Stimulated activated CD4-positive, alpha-beta T cell treated with anti-CD3 and anti-CD28 coated beads, Interleukin-12 subunit alpha, Interleukin-12 subunit beta, amount 100 ng/mL, for 24 hours (primary cell): Measurements from ENCODE around the gene ARPC1B.
"Not testable (repeated sequence)": the region's sequence is repeated elsewhere in the genome, so short reads cannot be mapped to it uniquely, and the experiment has no call there.

Experiments used
- DNase-seq, 2 experiments: peaks; one replicate each; pipeline ENCODE4 v3.0.0-alpha.2; 2020; ENCODE audit warnings: low read depth in 2 of 2

ARPC1B gene

DNA sequence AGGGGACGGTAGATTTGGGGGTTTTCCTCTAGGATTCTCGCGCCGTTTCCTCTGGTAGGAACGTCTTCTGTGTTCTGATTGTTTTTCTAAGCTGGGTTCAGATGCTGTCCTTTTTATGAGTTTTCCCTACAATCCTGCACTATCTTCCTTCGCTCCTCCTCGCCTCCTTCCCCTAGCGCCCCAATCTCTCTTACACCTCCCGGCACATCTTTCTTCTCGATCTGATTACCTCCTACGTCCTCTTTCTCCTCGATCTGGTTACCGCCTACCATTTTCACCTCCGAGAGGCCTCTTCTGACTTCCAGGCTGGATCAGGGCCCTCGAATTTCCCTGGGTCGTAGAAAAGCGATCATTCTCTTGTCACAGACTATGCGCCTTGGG, 34.7 kb downstream of the ARPC1B start:
- DNase-seq, result no peak

DNA sequence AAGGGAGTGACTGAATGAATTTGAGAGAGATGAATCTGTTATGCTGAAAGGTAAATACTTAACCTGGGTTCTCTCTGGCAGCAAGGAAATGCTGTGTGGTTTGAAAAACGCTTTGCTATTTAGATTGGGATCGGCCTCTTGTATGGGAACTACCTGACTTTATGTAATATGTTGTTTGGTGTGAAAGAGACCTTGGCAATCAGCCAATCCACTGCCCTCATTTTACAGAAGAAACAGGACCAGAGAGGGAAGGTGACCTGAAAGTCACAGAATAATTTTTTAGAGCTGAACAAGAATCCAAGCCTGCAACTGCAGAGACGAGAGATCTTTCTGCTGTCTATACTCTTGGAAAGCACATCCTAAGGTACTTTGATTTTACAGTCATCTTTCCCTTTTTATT, 35.3 kb downstream of the ARPC1B start:
- no peak for DNase-seq

DNA sequence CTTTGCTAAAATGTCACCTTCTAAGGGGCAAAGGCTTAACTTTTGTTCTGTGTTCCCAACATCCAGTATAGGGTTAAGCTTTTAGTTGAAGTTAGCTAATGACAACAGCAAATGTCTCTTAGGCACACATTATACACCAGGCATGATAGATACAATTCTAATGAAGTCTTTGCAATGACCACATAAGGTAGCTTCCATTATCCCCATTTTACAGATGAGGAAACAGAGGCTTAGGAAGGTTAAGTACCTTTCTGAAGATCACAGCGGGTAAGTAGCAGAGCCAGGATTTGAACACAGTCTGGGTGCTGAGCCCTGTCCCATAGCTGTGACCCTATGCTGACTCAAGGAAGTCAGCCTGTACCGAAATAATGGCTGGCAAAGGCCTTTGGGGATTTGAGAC, 36.1 kb downstream of the ARPC1B start:
- no peak for DNase-seq

DNA sequence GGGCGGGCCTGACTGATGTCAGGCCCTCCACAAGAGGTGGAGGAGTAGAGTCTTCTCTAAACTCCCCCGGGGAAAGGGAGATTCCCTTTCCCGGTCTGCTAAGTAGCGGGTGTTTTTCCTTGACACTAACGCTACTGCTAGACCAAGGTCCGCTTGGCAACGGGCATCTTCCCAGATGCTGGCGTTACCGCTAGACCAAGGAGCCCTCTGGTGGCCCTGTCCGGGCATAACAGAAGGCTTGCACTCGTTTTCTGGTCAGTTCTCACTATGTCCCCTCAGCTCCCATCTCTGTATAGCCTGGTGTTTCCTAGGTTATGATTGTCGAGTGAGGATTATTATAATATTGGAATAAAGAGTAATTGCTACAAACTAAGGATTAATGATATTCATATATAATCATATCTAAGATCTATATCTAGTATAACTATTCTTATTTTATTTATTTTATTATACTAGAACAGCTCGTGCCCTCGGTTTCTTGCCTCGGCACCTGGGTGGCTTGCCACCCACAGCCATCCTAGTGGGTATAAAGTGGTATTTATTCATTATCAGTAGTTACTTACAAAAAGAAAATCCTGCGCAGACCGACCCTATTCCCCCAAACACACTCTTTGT, 41.1 kb downstream of the ARPC1B start:
- DNase-seq, result not testable (repeated sequence)

DNA sequence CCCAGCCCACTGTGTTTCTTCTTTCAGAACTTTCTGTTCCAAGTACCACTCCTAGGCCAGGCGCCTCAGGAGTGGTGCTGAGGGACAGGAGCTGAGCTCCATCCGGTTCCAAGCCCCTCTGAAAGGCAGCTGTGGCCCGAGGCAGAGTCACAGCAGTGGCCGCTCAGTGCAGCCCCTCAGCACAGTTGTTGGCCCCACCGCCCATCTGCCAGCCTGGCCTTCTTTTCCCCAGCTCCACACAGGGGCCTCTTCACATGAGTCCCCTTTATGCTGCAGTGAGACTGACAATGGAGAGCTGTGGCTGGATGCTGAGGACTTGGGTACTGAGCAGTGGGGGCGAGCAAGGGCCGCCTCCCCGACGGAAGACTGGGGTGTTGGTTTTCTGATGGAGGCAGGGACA, 43.7 kb downstream of the ARPC1B start:
- no peak for DNase-seq

DNA sequence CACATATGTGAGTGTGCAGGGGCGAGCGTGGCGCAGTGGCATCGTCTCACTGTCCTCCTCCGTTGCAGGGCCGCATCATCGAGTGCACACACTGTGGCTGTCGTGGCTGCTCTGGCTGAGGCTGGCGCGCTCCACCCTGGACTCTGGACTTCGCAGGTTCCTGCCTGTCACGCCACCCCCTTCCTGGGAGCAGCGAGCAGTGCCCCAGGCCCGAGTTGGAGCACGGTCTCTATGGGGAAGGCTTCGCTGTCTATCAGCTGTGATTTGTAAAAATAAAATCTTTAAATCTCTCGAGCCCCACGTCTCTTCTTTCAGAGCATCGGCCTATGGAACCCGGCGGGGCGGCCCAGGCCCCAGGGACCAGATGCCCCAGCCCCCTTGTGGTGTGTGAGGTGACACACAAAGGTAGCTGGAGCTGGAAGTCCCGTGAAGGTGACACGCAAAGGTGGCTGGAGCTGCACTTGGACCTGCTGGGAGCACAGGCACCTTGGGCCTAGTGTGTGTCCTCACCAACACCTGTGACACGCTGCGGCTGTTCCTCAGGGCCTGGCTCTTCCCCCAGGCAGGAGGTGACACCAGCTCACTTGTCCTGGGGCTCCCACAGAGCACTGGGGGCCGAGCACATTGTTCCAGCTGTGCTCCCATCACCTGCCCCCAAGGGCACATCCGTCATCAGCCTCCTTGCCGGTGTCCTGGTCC, 44.9 kb downstream of the ARPC1B start:
- no peak for DNase-seq

DNA sequence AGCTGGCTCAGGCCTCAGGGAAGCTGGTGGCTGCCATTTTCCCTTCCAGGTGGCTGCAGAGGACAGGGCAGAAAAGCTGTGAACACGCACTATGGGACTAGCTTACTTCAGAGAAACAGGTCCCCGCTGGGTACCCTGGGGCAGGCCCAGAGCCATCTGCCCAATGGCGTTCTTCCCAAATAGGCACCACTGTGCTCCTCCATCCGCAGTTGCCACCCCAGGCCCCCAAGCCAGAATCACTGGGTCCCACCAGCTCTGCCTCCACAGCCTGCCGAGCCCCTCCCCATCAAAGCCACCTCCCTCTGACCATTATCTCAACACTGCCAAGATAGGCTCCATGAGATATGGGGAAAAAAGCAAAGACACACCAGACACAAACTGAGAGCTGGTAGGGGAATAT, 45.7 kb downstream of the ARPC1B start:
- DNase-seq, result no peak

DNA sequence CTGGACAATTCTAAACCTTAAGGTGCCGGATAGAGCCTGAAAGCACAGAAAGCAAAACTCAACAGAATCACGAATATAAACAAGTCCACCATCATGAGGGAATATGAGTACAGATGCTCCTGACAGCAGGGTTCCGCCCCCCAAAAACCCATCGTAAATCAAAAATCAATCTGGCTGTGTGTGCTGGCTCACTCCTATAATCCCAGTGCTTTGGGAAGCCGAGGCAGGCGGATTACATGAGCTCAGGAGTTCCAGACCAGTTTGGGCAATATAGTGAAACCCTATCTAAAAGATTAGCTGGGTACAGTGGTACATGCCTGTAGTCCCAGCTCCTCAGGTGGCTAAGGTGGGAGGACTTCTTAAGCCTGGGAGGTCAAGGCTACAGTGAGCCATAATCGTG, 46.5 kb downstream of the ARPC1B start:
- DNase-seq, result no peak

DNA sequence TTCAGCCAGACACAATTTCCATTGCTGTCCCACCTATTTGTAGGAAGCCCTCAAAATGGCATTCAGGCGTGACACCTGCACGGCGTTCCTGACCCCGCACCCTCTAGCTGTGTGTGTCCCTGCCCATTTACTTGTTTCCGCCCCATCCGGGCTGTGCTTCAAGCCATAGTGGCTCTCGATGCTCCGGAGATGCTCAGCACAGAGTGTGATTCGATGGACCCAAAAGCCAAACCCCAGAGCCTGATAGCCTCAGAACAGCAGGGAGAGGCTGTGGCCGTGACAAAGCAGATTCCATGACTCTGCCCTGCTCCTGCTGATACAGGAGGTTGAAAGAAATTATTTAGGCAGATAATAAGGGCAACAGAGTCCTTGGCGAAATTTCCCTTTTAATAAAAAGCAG, 47.7 kb downstream of the ARPC1B start:
- DNase-seq, result no peak

DNA sequence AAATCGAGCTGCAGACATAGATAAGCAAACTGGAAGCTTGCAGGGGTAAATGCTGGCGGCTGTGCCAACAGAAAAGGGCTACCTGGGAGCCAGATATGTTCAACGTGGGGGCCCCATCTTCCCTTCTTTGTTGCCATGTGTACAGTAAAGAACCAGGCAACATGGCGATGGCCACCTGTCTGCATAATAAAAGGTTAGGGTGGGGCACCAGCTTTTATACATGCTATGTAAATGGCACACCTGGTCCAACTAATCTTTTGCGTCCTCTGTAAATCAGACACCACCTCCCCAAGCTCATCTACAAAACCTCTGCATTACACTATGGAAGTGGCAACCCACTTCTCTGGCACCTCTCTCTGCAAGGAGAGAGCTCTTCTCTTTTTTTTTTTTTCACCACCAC, 48.1 kb downstream of the ARPC1B start:
- DNase-seq, result no peak

DNA sequence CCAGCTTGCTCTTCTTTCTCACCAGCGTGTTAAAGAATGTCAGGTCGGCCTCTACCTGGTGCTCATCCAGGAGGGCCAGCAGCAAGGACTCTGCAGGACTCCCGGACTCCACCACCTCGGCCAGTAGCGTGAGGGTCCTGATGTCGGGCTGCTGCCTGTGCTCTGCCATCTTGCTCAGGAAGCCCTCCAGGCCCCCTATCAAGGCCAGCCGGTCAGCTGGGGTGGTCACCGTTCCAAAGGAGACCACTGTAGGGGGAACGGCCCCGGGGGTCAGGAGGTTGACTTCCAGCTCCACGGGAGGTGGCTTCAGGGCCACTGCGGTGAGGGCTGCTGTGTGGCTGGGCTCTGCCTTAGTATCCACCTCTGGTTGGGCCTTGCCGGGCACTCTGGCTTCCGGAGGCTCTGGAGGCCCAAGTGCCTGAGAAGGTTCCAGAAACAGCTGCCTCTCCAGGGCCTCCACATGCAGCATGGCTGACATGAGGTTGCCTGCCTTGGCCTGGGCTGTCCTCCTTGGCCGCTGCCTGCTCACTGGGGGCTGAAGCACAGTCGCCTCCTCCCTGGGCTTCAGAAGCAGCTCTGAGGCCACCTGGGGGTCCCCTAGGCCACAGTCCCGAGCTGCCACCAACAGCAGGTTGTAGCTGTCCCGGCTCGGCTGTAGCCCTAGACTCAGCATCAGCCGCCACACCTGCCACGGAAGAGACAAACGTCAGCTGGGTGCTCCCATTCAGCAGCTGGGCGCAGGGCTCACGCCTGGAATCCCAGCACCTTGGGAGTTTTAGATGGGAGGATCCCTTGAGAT, 50.6 kb downstream of the ARPC1B start:
- no peak for DNase-seq

DNA sequence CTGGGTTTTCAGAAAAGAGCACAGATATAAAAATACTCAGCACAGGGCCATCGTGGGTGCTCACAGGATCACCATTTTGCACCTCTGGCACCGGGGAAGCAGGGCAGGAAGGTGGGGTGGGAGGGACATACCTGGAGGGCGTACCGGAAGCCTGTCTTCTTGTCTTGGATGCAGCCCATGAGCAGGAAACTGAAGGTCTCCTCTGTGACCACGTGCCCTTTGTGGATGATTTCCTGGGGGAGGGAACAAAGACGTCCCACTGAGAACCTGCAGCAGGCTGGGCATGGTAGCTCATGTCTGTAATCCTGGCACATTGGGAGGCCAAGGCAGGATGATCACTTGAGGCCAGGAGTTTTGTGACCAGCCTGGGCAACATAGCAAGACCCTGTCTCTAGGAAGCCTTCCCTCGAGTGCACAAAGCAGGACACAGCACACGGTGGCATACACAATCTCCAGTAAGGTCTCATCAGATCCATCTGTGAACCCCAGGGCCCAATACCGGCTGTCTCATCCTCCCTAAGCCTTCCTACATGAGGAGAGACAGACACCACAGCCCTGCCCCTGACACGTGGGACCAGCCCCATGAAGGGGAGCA, 54.5 kb downstream of the ARPC1B start:
- no peak for DNase-seq

DNA sequence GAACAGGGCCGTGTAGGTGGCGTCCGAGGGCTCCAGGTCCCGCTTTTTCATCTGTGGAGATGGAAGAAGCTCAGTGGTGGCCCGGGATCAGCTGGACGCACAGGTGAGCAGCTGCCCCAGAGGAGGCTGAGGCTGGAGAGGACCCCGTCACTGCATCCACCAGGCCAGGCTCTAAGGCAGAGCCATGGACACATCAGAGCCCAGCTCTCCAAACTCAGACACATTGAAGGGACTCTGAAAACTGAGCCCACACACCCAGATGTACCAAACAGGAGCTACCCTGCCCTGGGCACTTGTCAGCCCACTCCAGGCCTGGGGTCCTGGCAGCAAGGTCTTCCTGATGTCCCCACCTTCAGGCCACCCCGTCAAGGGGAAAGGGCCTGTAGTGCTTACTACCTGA, 55.2 kb downstream of the ARPC1B start:
- DNase-seq, result no peak

DNA sequence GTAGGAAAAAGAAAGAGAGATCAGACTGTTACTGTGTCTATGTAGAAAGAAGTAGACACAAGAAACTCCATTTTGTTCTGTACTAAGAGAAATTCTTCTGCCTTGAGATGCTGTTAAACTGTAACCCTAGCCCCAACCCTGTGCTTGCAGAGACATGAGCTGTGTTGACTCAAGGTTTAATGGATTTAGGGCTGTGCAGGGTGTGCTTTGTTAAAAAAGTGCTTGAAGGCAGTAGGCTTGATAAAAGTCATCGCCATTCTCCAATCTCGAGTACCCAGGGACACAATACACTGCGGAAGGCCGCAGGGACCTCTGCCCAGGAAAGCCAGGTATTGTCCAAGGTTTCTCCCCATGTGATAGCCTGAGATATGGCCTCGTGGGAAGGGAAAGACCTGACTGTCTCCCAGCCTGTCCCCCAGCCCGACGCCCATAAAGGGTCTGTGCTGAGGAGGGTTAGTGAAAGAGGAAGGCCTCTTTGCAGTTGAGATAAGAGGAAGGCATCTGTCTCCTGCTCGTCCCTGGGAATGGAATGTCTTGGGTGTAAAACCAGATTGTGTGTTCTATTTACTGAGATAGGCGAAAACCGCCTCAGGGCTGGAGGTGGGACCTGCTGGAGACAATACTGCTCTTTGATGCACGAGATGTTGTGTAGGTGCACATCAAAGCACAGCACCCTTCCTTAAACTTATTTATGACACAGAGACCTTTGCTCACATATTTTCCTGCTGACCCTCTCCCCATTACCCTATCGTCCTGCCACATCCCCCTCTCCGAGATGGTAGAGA, 57.4 kb downstream of the ARPC1B start:
- DNase-seq, result not testable (repeated sequence)

DNA sequence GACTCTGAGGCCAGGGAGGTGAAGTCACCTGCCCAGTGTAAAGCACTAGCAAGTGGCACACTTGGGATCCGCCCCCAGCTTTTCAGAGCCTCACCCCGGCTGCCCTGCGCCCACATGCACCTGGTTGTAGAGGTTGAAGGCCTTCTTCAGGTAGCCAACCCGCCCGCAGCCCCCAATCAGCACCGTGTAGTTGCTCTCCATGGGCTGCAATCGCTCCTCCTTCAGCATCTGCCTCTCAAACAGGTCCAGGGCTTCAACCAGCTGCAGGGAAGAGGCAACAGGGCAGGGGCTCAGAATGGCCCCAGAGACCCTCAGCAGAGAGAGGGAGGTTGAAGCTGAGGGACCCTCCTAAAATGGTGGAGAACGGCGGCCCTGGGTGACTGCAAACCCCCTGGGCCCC, 58.6 kb downstream of the ARPC1B start:
- DNase-seq, result no peak

DNA sequence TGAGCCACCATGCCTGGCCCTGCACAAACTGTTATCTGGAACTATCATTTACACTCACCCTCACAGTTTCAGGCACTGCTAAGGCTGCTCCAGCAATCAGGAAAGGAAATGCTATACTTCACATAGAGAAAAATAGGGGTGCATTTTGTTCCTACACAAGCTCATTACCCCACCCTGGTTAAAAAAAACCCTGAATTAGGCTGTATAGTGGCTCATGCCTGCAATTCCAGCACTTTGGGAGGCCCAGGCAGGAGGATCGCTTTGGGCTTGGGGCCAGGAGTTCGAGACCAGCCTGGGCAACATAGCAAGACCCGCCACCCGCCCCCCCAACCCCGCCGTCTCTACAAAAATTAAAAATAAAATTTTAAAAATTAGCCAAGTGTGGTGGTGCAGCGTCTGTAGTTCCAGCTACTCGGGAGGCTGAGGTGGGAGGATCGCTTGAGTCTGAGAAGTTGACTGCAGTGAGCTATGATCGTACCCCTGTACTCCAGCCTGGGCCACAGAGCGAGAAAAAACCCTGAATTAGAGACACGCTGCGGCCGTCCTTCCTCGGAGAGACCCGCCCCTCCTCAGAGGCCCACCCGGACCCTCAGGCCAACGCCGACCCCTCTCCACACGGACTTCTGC, 63.5 kb downstream of the ARPC1B start:
- DNase-seq, result no peak

DNA sequence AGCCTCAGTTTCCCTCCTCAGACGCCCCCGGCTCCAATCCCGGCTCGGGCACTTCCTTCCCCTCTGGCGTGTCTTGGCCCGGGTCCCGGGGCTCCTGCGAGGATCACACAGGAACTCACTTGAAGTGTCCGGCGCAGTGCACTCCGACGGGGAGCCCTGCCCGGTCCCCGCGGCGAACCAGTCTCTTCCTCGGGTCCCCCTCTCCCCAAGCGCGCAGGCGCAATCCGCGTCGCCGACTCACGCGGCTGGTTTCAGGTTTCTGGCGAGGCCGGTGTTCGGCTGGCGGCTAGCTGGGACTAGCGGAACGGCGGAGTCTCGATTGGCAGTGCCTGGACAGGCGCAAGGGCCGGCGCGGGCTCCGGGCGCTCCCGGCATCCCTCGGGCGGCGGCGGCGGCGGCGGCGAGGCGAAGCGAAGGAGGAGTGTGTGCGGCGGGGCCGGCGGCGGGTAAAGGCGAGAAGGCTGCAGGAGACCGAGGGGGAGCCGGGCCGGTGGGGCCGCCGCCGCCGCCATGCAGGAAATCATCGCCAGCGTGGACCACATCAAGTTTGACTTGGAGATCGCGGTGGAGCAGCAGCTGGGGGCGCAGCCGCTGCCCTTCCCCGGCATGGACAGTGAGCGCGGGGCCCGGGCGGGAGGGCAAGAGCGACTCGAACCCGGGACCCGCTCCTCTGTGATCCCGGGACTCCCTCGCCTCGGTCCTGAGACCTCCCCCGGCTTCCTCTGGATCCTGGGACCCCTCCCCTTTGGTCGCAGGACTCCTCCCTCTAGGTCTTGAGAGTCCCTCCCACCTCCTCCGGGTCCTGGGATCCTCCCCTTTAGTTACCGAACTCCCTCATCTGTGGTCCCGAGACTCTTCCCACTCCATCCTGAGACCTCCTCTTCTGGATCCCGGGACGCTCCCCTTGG, 64.3 kb downstream of the ARPC1B start, which contains the start of the genes CPSF4 and PTCD1:
Gene CPSF4 (plus strand): TSS at position 371 of the 908 bp plus-strand sequence. CDS start 140 bp downstream, at position 511.
Gene PTCD1 (minus strand): TSS at position 226 of the 908 bp plus-strand sequence. CDS start 3,556 bp downstream, outside the sequence.
- DNase-seq, result peak; percentile 90

DNA sequence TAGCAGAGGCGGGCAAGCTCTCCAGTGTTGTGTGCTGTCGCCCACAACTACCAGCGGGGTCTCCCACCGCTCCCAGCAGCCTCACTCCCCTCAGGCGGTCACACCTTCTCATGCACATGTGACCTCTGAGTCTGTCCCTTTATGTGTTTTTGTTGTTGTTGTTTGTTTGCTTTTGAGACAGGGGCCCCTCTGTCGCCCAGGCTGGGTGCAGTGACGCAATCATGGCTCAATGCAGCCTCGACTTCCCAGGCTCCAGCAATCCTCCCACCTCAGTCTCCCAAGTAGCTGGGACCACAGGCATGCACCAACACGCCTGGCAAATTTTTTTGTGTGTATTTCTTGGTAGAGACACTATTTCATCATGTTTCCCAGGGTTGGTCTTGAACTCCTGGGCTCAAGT, 65.7 kb downstream of the ARPC1B start:
- no peak for DNase-seq
